NCI-H69 (cell line): ENCODE measurements around the gene AP1AR.
"Not testable (repeated sequence)": the region's sequence is repeated elsewhere in the genome, so short reads cannot be mapped to it uniquely, and the experiment has no call there.

Experiments
- DNase-seq: peaks from one replicate; lab custom pipeline; 2025; lab: John Stamatoyannopoulos, UW

The AP1AR gene

DNA sequence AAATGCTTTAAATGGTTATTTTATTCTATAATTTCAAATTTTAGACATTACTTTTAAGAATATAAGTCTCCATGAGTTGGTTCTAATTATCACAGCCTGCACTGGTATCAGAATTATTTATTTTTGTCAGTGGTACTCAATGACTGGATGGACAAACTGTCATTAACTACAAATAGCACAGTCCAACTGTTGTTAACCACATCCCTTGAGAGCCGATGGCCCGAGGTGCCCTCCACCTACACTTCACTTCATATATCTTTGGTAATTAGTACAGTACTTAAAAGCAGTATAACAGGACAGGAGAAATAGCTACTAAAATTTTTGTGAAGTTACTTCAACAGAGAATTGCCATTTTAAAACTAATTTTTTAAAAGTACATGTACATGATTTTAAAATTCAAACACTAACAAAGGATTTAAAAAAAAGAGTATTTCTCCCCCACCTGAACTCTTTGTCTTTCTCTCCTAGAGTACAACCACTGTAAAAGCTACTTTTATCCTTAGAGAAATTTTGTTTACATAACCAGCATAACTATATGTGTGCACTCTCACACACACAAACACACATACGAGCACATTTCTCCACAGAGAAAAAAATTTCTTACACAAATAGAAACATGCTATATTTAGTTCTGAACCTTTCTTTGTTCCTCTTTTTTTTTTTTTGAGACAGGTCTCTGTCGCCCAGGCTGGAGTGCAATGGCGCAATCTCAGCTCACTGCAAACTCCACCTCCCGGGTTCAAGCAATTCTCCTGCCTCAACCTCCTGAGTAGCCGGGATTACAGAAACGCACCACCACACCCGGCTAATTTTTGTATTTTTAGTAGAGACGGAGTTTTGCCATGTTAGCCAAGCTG is 47.7 kb downstream of the AP1AR start:
- peak; percentile 54 for DNase-seq

- DNase-seq: peak; percentile 6
These were observed 48.3 kb downstream of the AP1AR start for GRCh38 chr4:112279882-112280315.

DNA sequence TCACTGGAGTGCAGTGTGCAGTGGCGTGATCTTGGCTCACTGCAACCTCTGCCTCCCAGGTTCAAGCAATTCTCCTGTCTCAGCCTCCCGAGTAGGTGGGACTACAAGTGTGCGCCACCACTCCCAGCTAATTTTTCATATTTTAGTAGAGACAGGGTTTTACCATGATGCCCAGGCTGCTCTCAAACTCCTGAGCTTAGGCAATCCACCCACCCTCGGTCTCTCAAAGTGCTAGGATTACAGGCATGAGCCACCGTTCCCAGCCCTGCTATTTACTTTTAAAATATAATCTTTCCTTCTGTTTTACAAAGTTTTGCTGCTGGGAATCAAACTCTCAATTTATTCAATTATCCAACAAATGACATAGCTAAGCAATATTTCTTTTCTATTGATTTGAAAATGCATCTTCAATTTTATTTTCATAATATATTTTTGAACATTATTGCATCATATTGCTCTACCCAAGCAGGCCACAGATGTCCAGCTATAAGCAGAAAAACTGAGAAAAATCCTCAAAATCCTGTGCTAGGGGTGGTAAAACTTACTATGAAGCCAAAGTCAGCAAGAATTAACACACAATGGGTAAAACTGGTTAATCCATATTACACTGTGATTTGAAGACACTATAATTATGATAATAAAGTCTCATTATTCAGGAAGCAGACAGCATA is 48.9 kb downstream of the AP1AR start:
- DNase-seq: peak; percentile 14

DNA sequence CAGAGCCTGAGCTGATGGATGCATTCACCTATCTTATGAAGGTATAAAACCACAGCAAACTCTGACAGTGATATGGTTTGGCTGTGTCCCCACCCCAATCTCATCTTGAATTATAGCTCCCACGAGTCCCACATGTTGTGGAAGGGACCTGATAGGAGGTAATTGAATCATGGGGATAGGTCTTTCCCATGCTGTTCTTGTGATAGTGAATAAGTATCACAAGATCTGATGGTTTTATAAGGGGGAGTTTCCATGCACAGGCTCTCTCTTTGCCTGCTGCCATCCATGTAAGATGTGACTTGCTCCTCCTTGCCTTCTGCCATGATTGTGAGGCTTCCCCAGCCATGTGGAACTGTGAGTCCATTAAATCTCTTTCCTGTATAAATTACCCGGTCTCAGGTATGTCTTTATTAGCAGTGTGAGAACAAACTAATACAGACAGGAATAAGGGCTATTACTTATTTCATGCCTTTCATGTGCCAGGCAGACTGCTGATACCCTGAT is 50.4 kb downstream of the AP1AR start:
- not testable (repeated sequence) for DNase-seq

DNA sequence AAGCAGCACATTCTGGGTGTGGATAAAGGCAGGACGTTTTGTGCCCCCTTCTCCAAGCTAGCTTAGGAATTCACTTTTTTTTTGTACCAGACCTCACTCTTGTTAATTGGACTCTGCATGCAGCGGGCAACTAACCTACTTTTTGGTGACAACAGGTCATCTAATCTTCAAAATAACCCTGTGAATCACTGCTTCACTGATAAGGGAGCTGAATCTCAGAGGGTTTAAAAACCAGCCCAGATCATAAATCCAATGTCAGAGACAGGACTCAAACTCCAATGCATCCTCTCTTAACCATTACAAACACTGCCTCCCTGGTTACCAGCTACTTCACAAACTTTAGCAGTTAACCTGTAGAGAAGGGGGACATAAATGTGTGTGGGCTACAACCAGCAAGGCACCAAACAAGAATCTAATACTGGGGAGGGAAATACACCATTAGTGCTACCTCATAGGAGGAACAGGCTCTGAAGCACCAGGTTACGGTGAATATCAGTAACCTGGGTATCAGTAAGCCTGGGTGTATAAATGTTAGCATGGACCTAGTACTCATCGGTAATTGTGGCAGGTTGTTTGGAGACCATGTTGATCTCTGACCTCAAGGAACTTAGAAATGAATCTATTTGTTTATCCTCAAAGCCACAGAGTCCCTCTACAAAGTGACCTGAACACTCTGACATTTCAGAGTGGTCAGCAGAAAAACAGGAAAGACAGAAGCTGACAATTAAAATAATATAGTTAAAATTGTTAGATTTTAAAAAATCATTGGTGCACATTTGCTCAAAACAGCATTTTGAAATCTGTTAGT is 51.5 kb downstream of the AP1AR start:
- DNase-seq: no peak

DNA sequence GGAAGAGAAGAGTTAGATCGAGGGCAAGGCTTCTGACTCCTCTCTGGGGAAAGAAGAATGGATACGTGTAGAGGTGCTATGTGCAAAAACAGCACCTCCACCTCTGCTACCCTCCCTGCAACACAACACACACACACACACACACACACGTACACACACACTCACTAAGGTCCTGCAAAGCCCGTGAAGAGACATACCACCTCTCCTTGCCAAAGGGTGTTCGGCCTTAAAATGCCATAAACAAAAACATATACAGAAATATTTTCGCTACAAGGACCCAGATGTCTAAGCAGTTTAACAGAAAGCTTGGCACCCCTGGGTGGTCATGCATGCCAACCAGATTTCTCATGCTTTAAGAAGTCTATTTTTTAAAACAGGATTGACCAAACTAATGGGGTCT is 52.6 kb downstream of the AP1AR start:
- DNase-seq: peak; percentile 33

- DNase-seq: peak; percentile 42
These were observed 53.2 kb downstream of the AP1AR start for GRCh38 chr4:112284662-112285411.

DNA sequence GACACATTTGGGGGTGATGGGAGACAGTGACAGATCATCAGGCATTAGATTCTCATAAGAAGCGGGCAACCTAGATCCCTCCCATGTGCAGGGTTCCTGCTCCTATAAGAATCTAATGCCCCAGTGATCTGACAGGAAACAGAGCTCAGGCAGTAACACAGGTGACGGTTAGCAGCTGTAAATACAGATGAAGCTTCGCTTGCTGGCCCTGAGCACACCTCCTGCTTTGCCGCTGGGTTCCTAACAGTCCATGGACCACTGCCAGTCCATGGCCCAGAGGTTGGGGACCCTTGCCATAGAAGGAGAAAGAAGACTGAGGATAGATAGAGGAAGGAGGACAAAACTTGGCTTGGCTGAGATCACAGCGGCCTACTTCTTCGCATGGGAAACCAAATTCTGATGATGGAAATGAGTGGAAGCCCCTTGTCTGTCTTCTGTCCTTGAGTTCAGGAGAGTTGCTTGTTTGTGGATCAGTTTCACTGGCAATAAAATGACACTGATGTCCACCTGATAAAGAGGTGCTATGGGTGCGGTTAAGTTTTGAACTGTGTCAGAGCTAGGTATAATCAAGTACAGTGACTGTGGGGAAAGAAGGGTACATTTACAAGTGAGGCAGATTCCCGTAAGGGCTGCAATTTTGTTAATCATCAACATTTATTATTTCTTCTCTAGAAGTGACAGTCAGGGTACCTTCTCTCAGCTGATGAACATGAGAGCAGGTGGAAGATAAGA is 55.8 kb downstream of the AP1AR start:
- DNase-seq: no peak

DNA sequence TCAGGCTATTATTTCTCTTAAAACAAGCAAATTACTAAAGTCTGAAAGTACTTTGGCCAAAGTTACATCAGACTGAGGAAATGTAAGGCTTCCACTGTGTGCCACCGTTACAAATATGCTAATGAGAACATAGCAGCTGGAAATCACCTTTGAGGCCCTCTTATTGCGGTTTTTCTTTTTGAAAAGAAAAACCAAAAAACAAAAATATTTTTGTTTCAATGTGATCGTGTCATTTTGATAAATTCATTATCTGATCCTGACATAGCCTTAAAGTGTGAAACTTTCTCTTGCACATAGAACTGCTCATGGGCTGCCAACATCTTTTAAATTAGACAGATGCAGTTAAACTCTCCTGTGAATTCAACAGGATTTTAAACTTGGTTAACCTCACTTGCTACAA is 56.9 kb downstream of the AP1AR start:
- DNase-seq: no peak

DNA sequence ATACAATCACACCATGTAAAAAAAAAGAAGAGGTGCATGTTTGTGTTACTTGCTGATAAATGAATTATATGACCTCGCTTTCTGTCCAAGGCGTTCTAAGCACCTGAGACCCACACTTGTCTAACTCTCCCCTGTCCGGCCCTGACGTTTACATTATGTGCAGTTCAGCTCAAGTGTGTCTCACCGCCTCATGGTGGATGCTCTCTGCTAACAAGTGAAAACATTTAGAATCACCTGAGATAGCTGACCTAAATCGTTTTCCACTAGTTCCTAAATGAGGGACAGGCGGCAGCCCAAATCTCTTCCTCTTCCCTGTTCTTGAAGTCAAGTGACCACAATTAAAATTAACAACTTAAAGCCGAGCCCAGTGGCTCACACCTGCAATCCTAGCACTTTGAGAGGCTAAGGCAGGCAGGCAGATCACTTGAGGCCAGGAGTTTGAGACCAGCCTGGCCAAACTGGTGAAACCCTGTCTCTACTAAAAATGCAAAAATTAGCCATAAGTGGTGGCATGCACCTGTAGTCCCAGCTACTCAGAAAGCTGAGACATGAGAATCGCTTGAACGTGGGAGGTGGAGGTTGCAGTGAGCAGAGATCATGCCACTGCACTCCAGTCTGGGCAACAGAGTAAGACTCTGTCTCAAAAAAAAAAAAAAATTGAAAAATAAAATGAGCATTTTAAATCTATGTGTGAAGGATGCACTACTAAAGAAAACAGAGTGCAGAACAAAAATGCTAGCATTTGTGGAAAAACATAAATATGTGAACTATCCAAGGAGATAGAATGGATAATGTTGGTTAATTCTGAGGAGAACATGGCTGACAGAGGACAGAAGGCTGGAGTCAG is 58.0 kb downstream of the AP1AR start:
- DNase-seq: no peak

GRCh38 chr4:112290341-112290740 is 58.8 kb downstream of the AP1AR start:
- no peak for DNase-seq

- peak; percentile 58 for DNase-seq
These were observed 65.6 kb downstream of the AP1AR start, which contains the start of gene ALPK1 for GRCh38 chr4:112296949-112297880. ALPK1 (plus strand) TSS chr4:112297369.

GRCh38 chr4:112299721-112300120 is 68.1 kb downstream of the AP1AR start:
- no peak for DNase-seq

- no peak for DNase-seq
These were observed 71.0 kb downstream of the AP1AR start for GRCh38 chr4:112302320-112303274.

- not testable (repeated sequence) for DNase-seq
These were observed 73.9 kb downstream of the AP1AR start for GRCh38 chr4:112305477-112305876.

GRCh38 chr4:112309263-112309791 is 77.7 kb downstream of the AP1AR start:
- peak; percentile 56 for DNase-seq

DNA sequence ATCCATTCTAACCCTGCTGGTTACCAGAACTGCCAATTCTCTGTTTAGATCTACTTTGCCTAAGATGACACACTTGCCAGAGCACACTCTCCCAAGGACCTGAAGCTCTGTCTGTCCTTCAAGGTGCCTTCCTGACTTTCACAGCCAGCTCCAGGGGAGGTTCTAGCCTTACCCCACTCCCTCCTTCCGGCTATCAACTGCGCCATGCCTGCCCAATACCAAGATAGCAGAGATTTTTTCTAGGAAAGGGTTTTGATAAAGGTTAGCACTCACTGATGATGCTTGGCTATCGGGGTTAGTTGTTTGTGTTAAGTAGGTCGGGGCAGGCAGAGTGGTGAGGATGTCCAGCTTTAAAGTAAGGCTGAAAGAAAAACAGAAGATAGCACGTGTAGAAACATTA is 79.9 kb downstream of the AP1AR start:
- no peak for DNase-seq
